Left kidney (tissue), 2 donors: Measurements from ENCODE around the gene PROSER3. TPM values are rescaled to one million over a fixed set of nuclear protein-coding genes. Genes with fewer than 3 reads are reported as not detected.

Experiments
- DNase-seq: peaks from one replicate; pipeline ENCODE4 v3.0.0-alpha.2; 2013
- polyA plus RNA-seq: library from polyadenylated mRNA; unstranded; fragments of 120-200 nt; gene quantifications from one replicate; pipeline ENCODE4 v1.2.1, GENCODE V29; 2013; ENCODE audit not compliant: insufficient read length

The PROSER3 gene
- polyA plus RNA-seq, 1 donor, result 26.5 TPM

DNA sequence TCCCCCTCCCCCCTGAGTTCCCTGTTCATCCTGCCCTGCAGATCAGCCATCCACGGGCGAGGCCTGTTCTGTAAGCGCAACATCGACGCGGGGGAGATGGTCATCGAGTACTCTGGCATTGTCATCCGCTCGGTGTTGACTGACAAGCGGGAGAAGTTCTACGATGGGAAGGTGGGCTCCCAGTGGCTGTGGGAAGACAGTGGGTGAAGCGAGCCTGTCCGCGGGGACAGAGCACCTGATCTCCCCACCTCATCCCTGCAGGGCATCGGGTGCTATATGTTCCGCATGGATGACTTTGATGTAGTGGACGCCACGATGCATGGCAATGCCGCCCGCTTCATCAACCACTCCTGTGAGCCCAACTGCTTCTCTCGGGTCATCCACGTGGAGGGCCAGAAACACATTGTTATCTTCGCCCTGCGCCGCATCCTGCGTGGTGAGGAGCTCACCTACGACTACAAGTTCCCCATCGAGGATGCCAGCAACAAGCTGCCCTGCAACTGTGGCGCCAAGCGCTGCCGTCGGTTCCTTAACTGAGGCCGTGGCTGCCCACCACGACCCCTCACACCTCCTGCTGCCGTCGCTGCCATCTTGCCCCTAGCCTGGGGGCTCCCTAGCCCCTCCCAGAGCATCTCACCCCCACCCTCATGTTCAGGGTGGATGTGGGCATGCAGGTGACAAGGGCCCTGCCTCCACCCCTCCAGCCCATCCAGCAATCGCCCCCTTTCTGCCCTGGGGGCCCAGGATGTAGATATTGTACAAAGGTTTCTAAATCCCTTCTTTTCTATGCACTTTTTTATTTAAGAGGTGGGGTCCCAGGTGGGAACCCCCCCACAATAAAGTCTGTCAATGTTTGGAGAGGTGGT, 19.7 kb upstream of the PROSER3 start:
- no peak for DNase-seq

DNA sequence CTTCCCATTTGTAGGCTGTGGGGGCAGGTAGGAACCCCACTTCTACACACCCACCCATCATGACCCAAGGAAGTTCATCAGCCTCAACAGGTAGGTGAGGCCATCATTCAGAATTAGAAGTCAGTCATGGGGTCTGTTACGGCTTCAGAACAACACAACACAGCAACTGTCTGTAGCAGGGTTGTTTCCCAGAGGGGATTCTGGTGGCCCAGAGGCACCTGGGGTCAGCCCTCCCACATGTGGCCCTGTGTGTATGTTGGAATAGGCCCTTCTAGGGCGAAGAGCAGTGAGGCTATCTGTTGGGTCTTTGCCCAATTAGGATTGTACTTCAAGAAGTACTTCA, 19.1 kb upstream of the PROSER3 start:
- DNase-seq, result no peak

DNA sequence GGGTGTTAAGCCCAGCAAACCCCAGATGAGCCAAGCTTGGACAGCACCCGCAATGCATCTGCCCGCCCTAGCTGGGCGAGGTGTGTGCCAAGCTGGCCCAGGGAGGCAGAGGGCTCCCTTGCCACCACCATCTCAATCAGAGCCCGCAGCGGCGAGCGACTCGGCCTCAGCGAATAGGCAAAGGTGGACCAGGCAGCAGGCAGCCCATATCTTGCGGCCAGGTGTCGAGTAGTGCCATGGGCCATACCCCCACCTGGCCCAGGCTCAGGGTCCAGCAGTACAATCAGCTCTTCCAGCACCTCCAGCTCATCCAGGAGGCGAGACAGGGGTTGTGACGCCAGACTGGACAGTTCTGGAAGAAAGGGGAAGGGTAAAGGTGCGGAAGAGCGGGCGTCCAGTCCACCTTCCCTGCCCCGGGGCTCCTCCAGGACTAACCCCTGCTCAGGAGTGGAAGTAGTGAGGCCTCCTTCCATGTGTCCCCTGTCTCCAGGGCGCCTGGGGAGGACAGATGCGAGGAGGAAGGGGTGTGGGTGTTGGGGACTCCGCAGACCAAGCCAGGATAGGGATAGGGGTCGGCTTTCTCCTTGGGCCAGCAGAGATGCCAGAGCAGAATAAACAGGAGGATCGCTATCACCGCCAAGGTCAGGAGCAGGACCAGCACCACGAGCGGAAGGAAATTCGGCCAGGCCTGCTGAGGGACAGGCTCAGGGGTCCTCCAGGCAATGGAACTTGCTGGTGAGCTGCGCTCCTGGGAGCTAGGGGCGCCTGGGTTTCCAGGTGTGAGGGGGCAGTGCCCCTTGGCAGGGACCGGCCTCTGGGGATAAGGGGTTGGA, 18.5 kb upstream of the PROSER3 start:
- no peak for DNase-seq

DNA sequence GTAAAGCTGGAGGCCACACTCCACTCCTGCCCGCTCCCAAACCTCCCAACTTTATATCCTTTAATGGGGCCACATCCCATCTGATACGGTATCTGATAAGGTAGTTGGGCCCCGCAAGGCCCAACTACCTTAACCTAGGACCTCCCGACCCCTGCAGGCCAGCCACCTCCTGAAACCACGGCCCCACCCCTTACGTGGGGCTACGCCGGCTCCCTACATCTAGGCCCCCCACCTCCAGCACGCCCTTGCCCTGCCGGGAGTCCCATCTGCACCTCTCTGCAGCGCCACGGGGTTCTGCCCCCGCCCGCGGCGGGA, 17.9 kb upstream of the PROSER3 start:
- DNase-seq, result no peak

DNA sequence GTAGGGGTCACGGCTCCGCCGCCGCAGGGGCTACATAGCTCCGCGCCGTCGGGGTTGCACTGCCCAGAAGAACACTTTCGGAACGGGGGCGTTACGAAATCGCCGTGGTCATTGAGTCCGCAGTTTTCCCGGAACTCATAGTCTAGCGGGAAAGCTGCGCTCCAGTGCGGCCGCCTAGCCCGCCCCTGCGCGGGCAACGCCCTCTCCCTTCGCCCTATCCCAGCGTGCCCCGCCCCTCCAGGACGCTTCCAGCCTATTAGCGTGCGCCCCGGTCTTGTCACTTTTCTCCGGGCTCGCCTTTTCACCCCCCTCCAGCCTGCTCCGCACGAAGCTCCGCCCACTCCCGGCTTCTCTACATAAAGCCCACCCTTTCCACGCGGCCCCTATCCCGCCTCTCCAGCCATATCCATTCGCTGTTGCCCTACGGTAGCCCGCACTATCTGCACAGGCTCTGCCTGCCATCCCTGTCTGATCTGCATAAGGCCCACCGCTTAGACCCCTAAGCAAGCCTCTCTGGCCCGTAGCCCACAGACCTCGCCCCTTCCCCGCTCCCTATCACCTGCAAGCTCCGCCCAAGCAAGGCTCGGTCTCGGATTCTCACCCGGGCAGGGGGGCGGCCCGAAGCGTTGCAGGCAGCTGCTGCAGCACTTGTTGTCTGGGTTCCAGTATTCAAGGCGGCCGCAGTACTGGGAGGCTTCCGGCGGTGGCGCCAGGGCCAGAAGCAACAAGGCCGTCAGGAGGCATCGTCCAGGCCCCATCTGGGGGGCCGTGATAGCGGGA, 17.4 kb upstream of the PROSER3 start:
- DNase-seq, result peak; percentile 97

DNA sequence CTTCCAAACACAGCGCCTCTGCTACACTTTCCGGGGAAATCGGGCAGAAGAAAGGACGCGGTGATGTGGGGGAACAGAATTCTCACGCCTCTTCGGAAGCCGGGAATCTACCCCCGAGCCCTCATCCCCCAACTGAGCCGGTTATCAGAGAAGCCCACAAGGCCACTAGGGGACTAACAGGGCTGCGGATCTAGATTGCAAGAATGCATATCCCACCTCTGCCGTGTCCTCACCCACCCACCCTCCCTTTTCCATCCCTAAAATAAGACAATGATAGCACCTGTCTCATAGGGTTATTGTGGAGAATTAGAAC, 16.8 kb upstream of the PROSER3 start:
- DNase-seq, result no peak

DNA sequence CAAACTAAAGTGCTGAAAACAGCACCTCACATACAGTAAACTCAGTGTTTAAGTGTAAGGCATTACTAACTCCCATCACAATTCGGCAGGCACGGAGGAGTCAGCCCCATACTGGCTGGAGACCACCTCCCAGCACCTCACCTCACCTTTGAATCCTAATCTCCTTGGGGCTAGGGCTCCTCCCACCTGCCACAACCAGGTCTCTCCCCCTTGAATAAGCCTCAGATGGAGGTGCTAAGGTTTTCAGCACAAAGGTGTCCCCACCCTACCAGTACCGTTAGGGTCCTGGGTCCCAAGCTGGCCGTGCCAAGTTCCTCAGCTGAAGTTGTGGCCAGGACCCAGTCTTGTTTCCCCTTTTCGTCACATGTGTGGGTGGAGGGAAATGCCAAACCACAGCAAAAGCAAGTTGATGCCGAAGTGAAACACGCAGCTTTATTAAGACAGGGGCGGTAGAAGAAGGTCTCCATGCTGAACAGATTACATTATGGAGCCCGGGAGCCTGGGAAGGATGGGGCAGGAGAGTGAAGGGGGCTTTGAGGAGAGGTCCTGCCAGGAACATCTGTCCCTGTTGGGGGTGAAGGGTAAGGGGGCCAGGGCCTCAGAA, 15.8 kb upstream of the PROSER3 start, which contains the start of gene IGFLR1:
TSS of gene IGFLR1 (minus strand) at position 332 of the 604 bp plus-strand sequence. CDS start 1,272 bp downstream, outside the sequence.
- DNase-seq, result no peak

DNA sequence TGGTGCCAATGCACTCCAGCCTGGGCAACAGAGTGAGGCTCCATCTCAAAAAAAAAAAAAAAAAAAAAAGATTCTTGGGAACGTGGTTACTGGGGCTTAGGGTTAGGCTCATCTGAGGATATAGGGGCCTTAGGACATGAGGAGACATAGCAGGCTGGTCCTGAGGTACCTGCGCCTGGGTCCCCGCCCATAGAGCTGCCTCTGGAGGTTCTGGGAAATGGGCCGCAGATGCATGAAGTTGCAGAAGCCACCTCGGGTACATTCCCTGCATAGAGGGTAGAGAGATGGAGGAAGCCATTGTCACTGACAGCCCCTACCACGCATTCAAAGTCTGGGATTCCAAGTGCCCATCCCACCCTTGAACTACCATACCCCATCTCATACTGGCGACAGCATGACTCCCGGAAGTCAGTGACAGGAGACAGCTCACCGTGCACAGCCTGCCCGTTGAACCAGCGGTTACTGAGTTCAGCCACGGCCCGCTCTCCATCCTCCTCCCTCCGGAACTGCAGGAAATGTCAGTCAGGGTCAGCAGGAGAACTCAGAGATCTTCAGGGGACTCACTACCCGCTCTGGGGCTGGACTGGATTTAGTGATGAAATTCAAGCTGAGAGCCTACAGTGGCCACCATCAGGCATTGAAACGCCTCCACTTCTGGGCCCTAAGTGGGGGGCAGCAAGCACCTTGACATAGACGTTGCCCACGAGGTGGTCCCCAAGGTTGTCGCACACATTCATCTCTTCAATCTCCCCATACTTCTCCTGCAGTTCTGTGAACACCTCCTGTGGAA, 14.1 kb upstream of the PROSER3 start:
- DNase-seq, result no peak

DNA sequence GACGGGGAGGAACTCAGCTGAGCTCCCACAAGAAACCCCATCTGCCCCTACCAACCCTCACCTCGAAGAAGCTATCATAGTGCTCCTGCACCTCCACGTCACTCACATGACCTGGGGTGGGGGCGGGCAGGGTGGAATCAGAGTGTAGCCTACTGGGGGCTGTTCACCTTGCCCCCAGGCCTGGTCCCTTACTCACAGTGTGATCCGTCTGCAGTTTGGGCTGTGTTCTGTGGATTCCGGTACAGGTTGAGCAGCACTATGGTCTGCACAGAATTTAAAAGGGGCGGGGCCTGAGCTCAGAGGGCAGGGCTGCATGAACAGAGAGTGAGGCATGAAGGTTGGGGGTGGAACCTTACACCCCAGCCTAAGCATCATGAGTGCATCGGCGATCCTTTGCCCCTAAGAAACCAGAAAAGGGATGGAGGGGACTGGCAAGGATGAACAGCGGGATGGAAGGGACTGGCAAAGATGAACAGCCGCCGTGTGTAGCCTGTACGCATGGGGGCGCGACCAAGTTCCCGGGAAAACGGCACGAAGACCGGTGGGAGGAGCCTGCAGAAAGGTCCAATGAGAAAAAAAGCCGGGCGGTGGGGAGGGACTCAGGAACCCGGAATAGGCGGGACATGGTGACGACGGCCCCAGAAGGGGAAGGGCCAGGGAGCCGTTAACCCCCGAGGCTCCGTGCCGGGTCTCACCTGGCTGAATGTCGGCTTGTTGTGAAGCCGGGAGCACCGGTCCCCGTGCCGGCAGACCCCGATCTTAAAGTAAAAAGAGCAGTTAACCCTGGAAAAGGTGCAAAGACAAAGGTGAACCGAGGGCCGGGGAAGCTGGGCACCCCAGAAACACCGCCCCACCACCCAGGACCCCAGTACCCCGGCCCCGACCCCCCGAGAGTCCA, 13.3 kb upstream of the PROSER3 start:
- DNase-seq, result peak; percentile 96

DNA sequence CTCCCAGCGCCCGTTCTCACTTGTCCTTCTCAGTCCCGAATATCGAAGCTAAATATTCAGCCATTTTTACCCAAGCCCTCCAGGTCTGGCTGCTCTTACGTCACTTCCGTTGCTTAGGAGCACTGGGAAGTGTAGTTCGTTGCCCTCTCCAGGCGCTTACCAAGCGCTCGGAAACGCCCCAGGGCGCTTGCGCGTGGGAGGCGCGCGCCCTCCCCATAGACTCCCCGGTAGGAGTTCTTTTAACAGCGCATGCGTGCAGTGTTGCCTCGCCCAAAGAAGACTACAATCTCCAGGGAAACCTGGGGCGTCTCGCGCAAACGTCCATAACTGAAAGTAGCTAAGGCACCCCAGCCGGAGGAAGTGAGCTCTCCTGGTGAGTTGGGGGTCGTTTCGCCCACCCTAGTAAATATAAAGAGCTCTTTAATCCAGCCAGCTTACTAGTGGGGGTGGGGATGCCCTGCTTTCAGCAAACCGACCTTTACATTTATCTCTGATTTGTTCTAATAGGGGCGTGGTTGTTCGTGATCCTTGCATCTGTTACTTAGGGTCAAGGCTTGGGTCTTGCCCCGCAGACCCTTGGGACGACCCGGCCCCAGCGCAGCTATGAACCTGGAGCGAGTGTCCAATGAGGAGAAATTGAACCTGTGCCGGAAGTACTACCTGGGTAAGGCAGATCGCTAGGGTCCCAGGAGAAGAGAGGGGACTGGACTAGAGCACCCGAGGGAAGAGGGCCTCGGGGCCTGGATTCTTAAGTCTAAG, 12.5 kb upstream of the PROSER3 start, which contains the start of the genes PSENEN and U2AF1L4:
TSS of gene PSENEN (plus strand) at position 324 of the 759 bp plus-strand sequence. CDS start at position 604, 280 bp downstream.
TSS of gene U2AF1L4 (minus strand) at position 91 of the 759 bp plus-strand sequence. CDS start at position 64, 27 bp downstream.
- DNase-seq, result peak; percentile 99

DNA sequence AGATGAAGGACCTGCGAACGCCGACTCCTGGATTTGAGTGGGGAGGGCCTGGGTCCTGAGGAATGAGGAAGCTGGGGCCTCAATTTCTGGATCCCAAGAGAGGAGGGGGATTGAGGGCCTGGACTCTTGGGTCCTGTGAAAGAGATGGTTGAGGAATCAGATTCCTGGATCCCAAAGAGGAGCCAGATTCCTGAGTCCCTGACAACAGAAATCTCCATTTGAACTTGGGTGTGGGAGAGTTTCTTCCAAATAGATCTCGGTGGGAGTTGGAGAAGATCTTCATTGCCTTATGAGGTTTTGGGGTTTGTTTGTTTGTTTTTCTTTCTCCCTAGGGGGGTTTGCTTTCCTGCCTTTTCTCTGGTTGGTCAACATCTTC, 11.9 kb upstream of the PROSER3 start:
- DNase-seq, result no peak

DNA sequence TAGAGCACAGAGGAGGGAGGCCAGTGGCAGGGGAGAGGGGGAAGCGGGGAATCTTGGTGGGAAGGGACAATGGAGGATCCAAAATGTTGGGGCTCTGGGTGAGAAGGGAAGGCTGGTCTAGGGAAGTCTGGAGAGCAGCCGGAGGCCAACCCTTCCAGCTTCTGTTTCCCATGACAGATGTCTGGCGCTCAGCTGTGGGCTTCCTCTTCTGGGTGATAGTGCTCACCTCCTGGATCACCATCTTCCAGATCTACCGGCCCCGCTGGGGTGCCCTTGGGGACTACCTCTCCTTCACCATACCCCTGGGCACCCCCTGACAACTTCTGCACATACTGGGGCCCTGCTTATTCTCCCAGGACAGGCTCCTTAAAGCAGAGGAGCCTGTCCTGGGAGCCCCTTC, 11.4 kb upstream of the PROSER3 start:
- no peak for DNase-seq

DNA sequence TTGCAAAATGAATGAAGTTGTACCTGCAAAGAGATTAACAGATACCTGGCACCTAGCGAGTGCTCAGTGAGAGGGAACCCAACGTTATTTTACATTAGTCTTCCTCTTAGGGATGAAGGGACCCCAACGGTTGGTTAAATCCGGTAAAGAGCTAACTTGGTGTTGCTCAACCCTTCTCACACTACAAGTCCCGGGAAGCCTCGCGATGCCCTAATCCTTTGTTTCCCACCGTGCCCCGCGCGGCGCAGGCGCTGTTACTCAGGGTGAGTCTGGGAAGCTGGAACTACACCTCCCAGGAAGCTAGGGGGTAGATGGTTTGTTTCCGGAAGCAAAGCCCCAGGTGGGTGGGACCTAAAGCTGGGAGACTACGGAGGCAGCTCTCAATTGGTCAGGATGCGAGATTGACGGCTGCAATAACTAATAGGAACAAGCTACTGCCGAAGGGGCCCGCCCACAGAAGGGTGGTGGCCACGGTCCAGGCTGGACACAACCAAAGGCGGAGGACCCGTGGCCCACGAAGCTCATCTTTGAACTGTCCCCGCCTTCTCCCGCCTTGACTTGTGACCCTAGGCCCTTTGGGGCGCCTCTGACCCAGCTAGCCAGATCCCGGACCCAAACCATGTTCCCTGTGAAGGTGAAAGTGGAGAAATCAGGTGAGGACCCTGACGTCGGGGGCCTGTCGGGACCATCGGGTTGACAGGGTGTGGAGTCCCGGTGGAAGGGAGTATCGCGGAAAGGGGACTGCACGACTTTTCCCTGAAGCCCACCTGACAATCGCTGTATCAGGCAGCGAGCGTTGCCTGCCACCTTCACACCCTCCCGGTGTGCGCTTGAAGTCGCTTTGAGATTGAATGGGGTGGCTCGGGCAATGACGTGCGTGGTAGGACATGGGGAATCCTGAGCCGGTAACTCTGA, 9.6 kb upstream of the PROSER3 start, which contains the start of gene LIN37:
TSS of gene LIN37 (plus strand) at position 471 of the 915 bp plus-strand sequence. CDS start at position 620, 149 bp downstream.
- peak; percentile 99 for DNase-seq

DNA sequence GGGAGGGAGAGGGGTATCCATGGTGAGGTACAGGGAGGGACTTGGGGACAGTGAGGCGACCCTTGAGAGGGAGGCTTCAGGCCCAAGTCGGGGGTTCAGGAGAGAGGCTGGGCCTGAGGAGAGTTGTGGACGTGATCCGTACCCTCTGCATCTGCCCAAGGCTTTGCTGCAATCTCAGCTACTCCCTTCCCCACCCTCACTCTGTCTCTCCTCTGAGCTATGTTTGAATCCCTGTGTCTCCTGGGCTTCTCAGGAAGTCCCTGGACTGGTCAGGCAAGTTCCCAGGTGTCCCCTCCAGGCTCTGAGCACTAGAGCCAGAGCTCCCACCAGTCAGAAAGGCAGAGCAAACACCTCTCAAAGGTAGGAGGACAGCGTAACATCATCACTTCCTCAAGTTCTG, 7.8 kb upstream of the PROSER3 start:
- DNase-seq, result no peak

DNA sequence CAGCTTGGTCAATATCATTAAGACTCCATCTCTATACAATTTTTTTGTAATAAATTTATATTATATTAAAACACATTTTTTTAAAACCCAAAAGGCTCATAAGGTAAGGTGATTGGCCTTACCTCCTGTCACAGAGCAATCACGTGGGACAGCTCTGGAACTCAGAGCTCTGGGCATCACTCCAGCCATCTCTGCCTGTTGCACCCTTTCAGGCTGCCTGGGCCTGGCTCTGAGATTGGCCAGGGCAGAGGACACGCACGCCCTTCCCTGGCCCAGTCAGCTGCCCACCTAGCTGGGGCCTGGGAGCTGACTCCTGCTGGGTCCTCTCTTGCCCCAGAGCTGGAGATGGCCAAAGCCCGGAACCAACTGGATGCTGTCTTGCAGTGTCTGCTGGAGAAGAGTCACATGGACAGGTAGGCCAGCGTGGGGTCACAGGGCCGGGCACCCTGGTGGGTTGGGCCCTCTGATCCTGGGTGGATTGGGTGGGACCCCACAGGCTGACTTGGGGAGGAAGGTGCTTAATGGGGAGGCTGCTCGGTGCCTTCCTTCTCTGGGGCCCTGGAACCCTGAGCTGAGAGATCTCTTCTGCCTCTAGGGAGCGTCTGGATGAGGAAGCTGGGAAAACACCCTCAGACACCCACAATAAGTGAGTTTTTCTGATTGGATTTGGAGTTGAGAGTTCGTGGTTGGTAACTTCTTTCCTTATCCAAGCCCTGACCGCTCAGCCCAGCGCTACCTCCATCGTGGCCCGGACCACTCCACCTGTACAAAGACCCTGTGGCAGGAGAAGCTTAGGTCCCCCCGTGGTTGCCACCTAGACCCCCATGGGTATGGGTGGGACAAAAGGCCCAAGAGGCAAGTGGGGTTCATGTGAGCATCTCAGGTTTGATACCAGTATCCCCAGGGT, 5.9 kb upstream of the PROSER3 start:
- no peak for DNase-seq

DNA sequence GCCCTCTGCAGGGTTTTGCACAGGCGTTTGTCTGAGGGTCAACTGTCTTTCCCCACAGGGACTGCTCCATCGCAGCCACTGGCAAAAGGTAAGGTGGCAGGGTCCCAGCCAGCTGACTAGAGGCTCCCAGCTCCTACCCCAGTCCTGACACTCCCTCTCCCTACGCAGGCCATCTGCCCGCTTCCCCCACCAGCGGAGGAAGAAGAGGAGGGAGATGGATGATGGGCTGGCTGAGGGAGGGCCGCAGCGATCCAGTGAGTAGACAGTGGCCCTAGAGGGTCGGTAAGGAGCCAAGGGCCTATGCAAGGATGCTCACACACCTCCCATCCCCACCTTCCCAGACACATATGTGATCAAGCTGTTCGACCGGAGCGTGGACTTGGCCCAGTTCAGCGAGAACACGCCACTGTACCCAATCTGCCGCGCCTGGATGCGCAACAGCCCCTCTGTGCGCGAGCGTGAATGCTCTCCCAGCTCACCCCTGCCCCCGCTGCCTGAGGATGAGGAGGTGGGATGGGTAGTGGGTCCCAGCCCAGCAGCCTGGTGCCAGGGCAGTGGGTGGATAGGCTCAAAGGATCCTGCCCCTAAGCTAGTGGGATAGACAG, 5.1 kb upstream of the PROSER3 start:
- no peak for DNase-seq
